ENCODE measurements around the gene MTHFSD.

Gene MTHFSD

GRCh38 chr16:86498155-86498670 is 56.8 kb downstream of the MTHFSD start:
- no peak; the same call in 1 of the 2 replicates for TF ChIP-seq CTCF (conservative IDR thresholded peaks at IDR 0.05)
- no peak for TF ChIP-seq ZFX (IDR thresholded peaks at IDR 0.05)
- H3K27ac ChIP-seq, result no peak overlapping the region

- H3K27ac ChIP-seq, result no peak overlapping the region
- TF ChIP-seq CTCF (conservative IDR thresholded peaks at IDR 0.05), result no peak
- TF ChIP-seq ZFX (IDR thresholded peaks at IDR 0.05), result no peak
These were observed 57.4 kb downstream of the MTHFSD start for GRCh38 chr16:86497551-86498021.

- TF ChIP-seq CTCF (conservative IDR thresholded peaks at IDR 0.05) (no peak), ZFX (IDR thresholded peaks at IDR 0.05) (no peak)
- no peak overlapping the region for H3K27ac ChIP-seq
These were observed 58.0 kb downstream of the MTHFSD start for GRCh38 chr16:86496929-86497461.

- TF ChIP-seq CTCF (conservative IDR thresholded peaks at IDR 0.05), result no peak
- TF ChIP-seq ZFX (IDR thresholded peaks at IDR 0.05), result no peak
- H3K27ac ChIP-seq, result no peak overlapping the region
These were observed 58.6 kb downstream of the MTHFSD start for GRCh38 chr16:86496262-86496928.

GRCh38 chr16:86495756-86496261 is 59.2 kb downstream of the MTHFSD start:
- TF ChIP-seq CTCF (conservative IDR thresholded peaks at IDR 0.05) (no peak), ZFX (IDR thresholded peaks at IDR 0.05) (no peak)
- H3K27ac ChIP-seq, result no peak overlapping the region

- no peak for TF ChIP-seq ZFX (IDR thresholded peaks at IDR 0.05)
- TF ChIP-seq CTCF (conservative IDR thresholded peaks at IDR 0.05), result no peak
- H3K27ac ChIP-seq, result no peak overlapping the region
These were observed 59.7 kb downstream of the MTHFSD start for GRCh38 chr16:86495357-86495701.
